K562 (cell line): ENCODE results near the gene GRIA4.

ENCODE experiments used
- EZH2 ChIP-seq: IDR thresholded peaks from 2 replicates; pipeline ENCODE4 v1.6.1; 2012; ENCODE audit warnings: low read depth, mild to moderate bottlenecking, inconsistent platforms, low read length, borderline replicate concordance
- FOXK2 ChIP-seq, 2 experiments: fragments of 450-650 bp; IDR thresholded peaks in 1 of 2; conservative IDR thresholded peaks in 1 of 2; 2 replicates each; pipeline ENCODE4 v1.6.1; 2016; ENCODE audit warnings: low read depth in 2 of 2, mild to moderate bottlenecking in 1 of 2
- HDAC1 ChIP-seq, 2 experiments: fragments of 450-650 bp; IDR thresholded peaks; 2 replicates each; pipeline ENCODE4 v1.6.1; 2016 to 2017; ENCODE audit warnings: inconsistent platforms in 1 of 2, mild to moderate bottlenecking in 1 of 2, moderate library complexity in 1 of 2
- KDM2B ChIP-seq: fragments of 250-450 bp; sonication (Bioruptor Pico); IDR thresholded peaks from 2 replicates; pipeline ENCODE4 v1.8.0; 2021; ENCODE audit warnings: mild to moderate bottlenecking, moderate library complexity
- NFE2L1 ChIP-seq: fragments of 450-650 bp; IDR thresholded peaks from 2 replicates; pipeline ENCODE4 v1.6.1; 2016; ENCODE audit warnings: missing genetic modification characterization, low read depth, mild to moderate bottlenecking, missing compliant biosample characterization, moderate library complexity, borderline replicate concordance
- PHB2 ChIP-seq: fragments of 450-650 bp; IDR thresholded peaks from 2 replicates; pipeline ENCODE4 v1.6.1; 2017; ENCODE audit warnings: low read depth
- ZNF133 ChIP-seq: fragments of 250-450 bp; sonication (Bioruptor Pico); IDR thresholded peaks from 2 replicates; pipeline ENCODE4 v1.4.0; 2020; ENCODE audit warnings: mild to moderate bottlenecking
- ZNF24 ChIP-seq: fragments of 450-650 bp; IDR thresholded peaks from 2 replicates; pipeline ENCODE4 v1.6.1; 2016
- ZNF561 ChIP-seq: fragments of 450-650 bp; formaldehyde crosslinking; conservative IDR thresholded peaks from 2 replicates; pipeline ENCODE4 v1.4.0; 2020; ENCODE audit warnings: mild to moderate bottlenecking, moderate library complexity
- ZNF586 ChIP-seq: fragments of 450-650 bp; formaldehyde crosslinking; conservative IDR thresholded peaks from 2 replicates; pipeline ENCODE4 v1.4.0; 2020; ENCODE audit warnings: mild to moderate bottlenecking, moderate library complexity
- TF ChIP-seq, protein P1 (sequence below): fragments of 450-650 bp; IDR thresholded peaks from 2 replicates; pipeline ENCODE4 v1.6.1; 2017; ENCODE audit warnings: mild to moderate bottlenecking, moderate library complexity
- TF ChIP-seq, protein P2 (sequence below): fragments of 450-650 bp; formaldehyde crosslinking; IDR thresholded peaks from 2 replicates; pipeline ENCODE4 v1.4.0; 2022; ENCODE audit warnings: missing genetic modification characterization
- TF ChIP-seq, protein P3 (sequence below), 3 experiments: IDR thresholded peaks in 2 of 3; conservative IDR thresholded peaks in 1 of 3; 2 replicates each; pipeline ENCODE4 v1.5.1; 2011 to 2012; ENCODE audit warnings: low read length in 3 of 3, mild to moderate bottlenecking in 3 of 3, control low read depth in 2 of 3, improper control_type of control experiment in 1 of 3, inconsistent platforms in 1 of 3, low read depth in 1 of 3, mixed read lengths in 1 of 3, moderate library complexity in 1 of 3; ENCODE audit not compliant: insufficient read depth in 2 of 3

DNA sequence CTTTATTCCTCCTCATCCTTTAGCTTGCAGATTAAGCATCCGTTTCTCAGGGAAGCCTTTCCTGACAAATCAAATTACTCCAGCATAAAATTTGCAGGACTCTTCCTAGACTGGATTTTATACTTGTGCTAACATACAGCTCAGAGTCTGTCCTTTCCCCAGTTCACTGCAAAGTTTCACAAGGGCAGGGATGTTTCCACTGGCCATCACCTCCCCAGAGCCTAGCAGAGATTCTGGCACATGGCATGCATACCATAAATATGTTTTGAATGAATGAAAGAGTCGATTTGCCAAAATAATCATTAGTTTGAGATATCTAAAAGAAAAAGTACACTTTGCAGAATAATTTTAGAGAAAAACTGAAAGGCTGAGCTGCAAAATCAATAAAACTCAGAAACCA lies 401.6 kb downstream of the GRIA4 start:
- TF ChIP-seq PHB2 (no peak), NFE2L1 (no peak), HDAC1 (IDR thresholded peaks at IDR 0.05) (no peak), KDM2B (CRISPR knock-in tag) (no peak), ZNF586 (no peak), ZNF561 (CRISPR knock-in tag) (no peak), ZNF133 (CRISPR knock-in tag) (no peak), FOXK2 (conservative IDR thresholded peaks at IDR 0.05 in 1 of 2, IDR thresholded peaks at IDR 0.05 in 1 of 2; ENCODE audit: low read depth in 2 of 2) (no peak), EZH2 (no peak), ZNF24 (no peak)
- TF ChIP-seq, protein P1, sequence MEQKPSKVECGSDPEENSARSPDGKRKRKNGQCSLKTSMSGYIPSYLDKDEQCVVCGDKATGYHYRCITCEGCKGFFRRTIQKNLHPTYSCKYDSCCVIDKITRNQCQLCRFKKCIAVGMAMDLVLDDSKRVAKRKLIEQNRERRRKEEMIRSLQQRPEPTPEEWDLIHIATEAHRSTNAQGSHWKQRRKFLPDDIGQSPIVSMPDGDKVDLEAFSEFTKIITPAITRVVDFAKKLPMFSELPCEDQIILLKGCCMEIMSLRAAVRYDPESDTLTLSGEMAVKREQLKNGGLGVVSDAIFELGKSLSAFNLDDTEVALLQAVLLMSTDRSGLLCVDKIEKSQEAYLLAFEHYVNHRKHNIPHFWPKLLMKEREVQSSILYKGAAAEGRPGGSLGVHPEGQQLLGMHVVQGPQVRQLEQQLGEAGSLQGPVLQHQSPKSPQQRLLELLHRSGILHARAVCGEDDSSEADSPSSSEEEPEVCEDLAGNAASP = no peak
- TF ChIP-seq, protein P2, sequence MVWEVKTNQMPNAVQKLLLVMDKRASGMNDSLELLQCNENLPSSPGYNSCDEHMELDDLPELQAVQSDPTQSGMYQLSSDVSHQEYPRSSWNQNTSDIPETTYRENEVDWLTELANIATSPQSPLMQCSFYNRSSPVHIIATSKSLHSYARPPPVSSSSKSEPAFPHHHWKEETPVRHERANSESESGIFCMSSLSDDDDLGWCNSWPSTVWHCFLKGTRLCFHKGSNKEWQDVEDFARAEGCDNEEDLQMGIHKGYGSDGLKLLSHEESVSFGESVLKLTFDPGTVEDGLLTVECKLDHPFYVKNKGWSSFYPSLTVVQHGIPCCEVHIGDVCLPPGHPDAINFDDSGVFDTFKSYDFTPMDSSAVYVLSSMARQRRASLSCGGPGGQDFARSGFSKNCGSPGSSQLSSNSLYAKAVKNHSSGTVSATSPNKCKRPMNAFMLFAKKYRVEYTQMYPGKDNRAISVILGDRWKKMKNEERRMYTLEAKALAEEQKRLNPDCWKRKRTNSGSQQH = no peak
- TF ChIP-seq, protein P3, sequence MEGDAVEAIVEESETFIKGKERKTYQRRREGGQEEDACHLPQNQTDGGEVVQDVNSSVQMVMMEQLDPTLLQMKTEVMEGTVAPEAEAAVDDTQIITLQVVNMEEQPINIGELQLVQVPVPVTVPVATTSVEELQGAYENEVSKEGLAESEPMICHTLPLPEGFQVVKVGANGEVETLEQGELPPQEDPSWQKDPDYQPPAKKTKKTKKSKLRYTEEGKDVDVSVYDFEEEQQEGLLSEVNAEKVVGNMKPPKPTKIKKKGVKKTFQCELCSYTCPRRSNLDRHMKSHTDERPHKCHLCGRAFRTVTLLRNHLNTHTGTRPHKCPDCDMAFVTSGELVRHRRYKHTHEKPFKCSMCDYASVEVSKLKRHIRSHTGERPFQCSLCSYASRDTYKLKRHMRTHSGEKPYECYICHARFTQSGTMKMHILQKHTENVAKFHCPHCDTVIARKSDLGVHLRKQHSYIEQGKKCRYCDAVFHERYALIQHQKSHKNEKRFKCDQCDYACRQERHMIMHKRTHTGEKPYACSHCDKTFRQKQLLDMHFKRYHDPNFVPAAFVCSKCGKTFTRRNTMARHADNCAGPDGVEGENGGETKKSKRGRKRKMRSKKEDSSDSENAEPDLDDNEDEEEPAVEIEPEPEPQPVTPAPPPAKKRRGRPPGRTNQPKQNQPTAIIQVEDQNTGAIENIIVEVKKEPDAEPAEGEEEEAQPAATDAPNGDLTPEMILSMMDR (IDR thresholded peaks at IDR 0.05 in 2 of 3, conservative IDR thresholded peaks at IDR 0.05 in 1 of 3; ENCODE audit: insufficient read depth in 2 of 3, low read depth in 1 of 3, low read length in 3 of 3) = no peak
